GM19035 (cell line): ENCODE results near the gene SCN4B.

Experiments
- ATAC-seq: cut with Tn5 transposase; IDR thresholded peaks from one replicate; pipeline ENCODE4 v1.9.1; 2021; ENCODE audit not compliant: unreplicated experiment

The SCN4B gene

GRCh38 chr11:118132385-118133151 lies 20.1 kb downstream of the SCN4B start:
- no peak for ATAC-seq

GRCh38 chr11:118129471-118130172 lies 23.0 kb downstream of the SCN4B start:
- ATAC-seq, result no peak

- no peak for ATAC-seq
Measured at GRCh38 chr11:118128721-118129470, 23.7 kb downstream of the SCN4B start.

- no peak for ATAC-seq
Measured at GRCh38 chr11:118128310-118128709, 24.3 kb downstream of the SCN4B start.

- ATAC-seq, result no peak
Measured at GRCh38 chr11:118126082-118126838, 26.4 kb downstream of the SCN4B start.

GRCh38 chr11:118124929-118125535 lies 27.6 kb downstream of the SCN4B start:
- ATAC-seq, result no peak

- ATAC-seq, result no peak
Measured at GRCh38 chr11:118120793-118121192, 31.8 kb downstream of the SCN4B start.

GRCh38 chr11:118117790-118118601 lies 34.6 kb downstream of the SCN4B start:
- no peak for ATAC-seq

- ATAC-seq, result no peak
Measured at GRCh38 chr11:118115048-118115447, 37.6 kb downstream of the SCN4B start.

GRCh38 chr11:118114266-118114665 lies 38.4 kb downstream of the SCN4B start:
- ATAC-seq, result no peak

- ATAC-seq, result no peak
Measured at GRCh38 chr11:118112711-118113430, 39.8 kb downstream of the SCN4B start.

- no peak for ATAC-seq
Measured at GRCh38 chr11:118111744-118112035, 40.9 kb downstream of the SCN4B start.

GRCh38 chr11:118111019-118111743 lies 41.4 kb downstream of the SCN4B start:
- no peak for ATAC-seq

GRCh38 chr11:118109231-118109630 lies 43.4 kb downstream of the SCN4B start:
- no peak for ATAC-seq

- ATAC-seq, result no peak
Measured at GRCh38 chr11:118108513-118108912, 44.1 kb downstream of the SCN4B start.

- ATAC-seq, result no peak
Measured at GRCh38 chr11:118106789-118107335, 45.8 kb downstream of the SCN4B start.

- ATAC-seq, result no peak
Measured at GRCh38 chr11:118105657-118106305, 46.8 kb downstream of the SCN4B start.

- no peak for ATAC-seq
Measured at GRCh38 chr11:118104491-118104890, 48.1 kb downstream of the SCN4B start.
